Measurements from ENCODE around the gene RRP36.
"Not testable (repeated sequence)": the region's sequence is repeated elsewhere in the genome, so short reads cannot be mapped to it uniquely, and the experiment has no call there.

Gene RRP36

GRCh38 chr6:43021270-43022047 lies at the start of gene RRP36:
RRP36 (plus strand) TSS chr6:43021623; CDS start chr6:43021655, 32 bp downstream.
- DNase-seq (ENCODE audit: low read depth): peak; percentile 76

GRCh38 chr6:42971746-42972327 lies 49.6 kb upstream of the RRP36 start:
- no peak for DNase-seq (ENCODE audit: low read depth)

GRCh38 chr6:42973926-42974325 lies 47.5 kb upstream of the RRP36 start:
- DNase-seq (ENCODE audit: low read depth): no peak

- DNase-seq (ENCODE audit: low read depth): no peak
Measured at GRCh38 chr6:42974919-42975505, 46.4 kb upstream of the RRP36 start.

- DNase-seq (ENCODE audit: low read depth): no peak
Measured at GRCh38 chr6:42978487-42978838, 43.0 kb upstream of the RRP36 start.

GRCh38 chr6:42978839-42979522 lies 42.4 kb upstream of the RRP36 start, which contains the start of gene PEX6:
PEX6 (minus strand) TSS chr6:42979181; CDS start chr6:42979150, 31 bp downstream.
- DNase-seq (ENCODE audit: low read depth): peak; percentile 90

GRCh38 chr6:42979523-42980177 lies 41.8 kb upstream of the RRP36 start:
- DNase-seq (ENCODE audit: low read depth): no peak

GRCh38 chr6:42981836-42982235 lies 39.6 kb upstream of the RRP36 start:
- no peak for DNase-seq (ENCODE audit: low read depth)

- DNase-seq (ENCODE audit: low read depth): peak; percentile 97
Measured at GRCh38 chr6:42984001-42984923, 37.2 kb upstream of the RRP36 start, which contains the start of gene PPP2R5D. PPP2R5D (plus strand) TSS chr6:42984570; CDS start chr6:42984678, 108 bp downstream.

GRCh38 chr6:42984924-42985475 lies 36.4 kb upstream of the RRP36 start:
- DNase-seq (ENCODE audit: low read depth): no peak

- no peak for DNase-seq (ENCODE audit: low read depth)
Measured at GRCh38 chr6:42987533-42988451, 33.6 kb upstream of the RRP36 start.

GRCh38 chr6:42988486-42989020 lies 32.9 kb upstream of the RRP36 start:
- no peak for DNase-seq (ENCODE audit: low read depth)

- DNase-seq (ENCODE audit: low read depth): no peak
Measured at GRCh38 chr6:42989923-42990322, 31.5 kb upstream of the RRP36 start.

- DNase-seq (ENCODE audit: low read depth): no peak
Measured at GRCh38 chr6:42993445-42993844, 28.0 kb upstream of the RRP36 start.

GRCh38 chr6:42996513-42996912 lies 24.9 kb upstream of the RRP36 start:
- DNase-seq (ENCODE audit: low read depth): no peak

GRCh38 chr6:42998205-42998604 lies 23.2 kb upstream of the RRP36 start:
- not testable (repeated sequence) for DNase-seq (ENCODE audit: low read depth)

GRCh38 chr6:43001843-43002242 lies 19.6 kb upstream of the RRP36 start:
- DNase-seq (ENCODE audit: low read depth): no peak

GRCh38 chr6:43005844-43006243 lies 15.6 kb upstream of the RRP36 start:
- DNase-seq (ENCODE audit: low read depth): no peak

- DNase-seq (ENCODE audit: low read depth): no peak
Measured at GRCh38 chr6:43006251-43006650, 15.2 kb upstream of the RRP36 start.

Measured in activated T-cell treated with anti-CD3 and anti-CD28 coated beads for 24 hours (primary cell).